ENCODE data around the gene SF1. TPM values are rescaled to one million over a fixed set of nuclear protein-coding genes. Genes with fewer than 3 reads are reported as not detected.

The SF1 gene
- total and polyA plus RNA-seq, 9 of the 15 experiments (the other 6 are each of a cell fraction or from before 2014, with no cell fraction given): 13.1 to 334 (median 111) TPM

- intact Hi-C loops (cut with micrococcal nuclease): loop anchor here (1.0 to 10.0 kb wide), 2 partner anchors 36 to 69 kb away; no protein-coding TSS in a partner anchor
- H3K9me1 ChIP-seq (ENCODE audit: control insufficient read depth, insufficient read depth, low read length): no peaks in the 10 kb centered on the region
- no peaks in the 10 kb centered on the region for H3K9me3 ChIP-seq (replicated peaks; ENCODE audit: control insufficient read depth, insufficient read depth, low read depth, low read length)
- no TSS peak for BruUV-seq (replicated peaks)
- H3K27ac ChIP-seq (ENCODE audit: extremely low read depth, low read depth, low read length): no peak overlapping the region
- H3K4me2 ChIP-seq (ENCODE audit: insufficient read depth, low read length): no peak overlapping the region
- no peaks in the 10 kb centered on the region for H3K36me3 ChIP-seq (ENCODE audit: control insufficient read depth, insufficient read depth, low read length)
- no peaks in the 10 kb centered on the region for H3K79me2 ChIP-seq (ENCODE audit: control insufficient read depth, insufficient read depth, low read length)
- peak overlapping the region in 1 of 2 experiments; percentile 85; a peak in 1 of 4 replicates for H3K9ac ChIP-seq (ENCODE audit: insufficient read depth in 1 of 2, low read depth in 2 of 2, low read length in 2 of 2)
- 23% methylated on average over 9 of the region's 9 CpGs for WGBS (ENCODE audit: insufficient coverage, low coverage, missing lambda C conversion rate)
- ATAC-seq: no peak
- no peak overlapping the region for H2AFZ ChIP-seq (ENCODE audit: low read depth, low read length)
- peaks cover 10% of the 10 kb centered on the region for H4K20me1 ChIP-seq (replicated peaks; ENCODE audit: control insufficient read depth, insufficient read depth, low read length)
- ChIA-PET CTCF (ENCODE audit: low intra/inter-chr PET ratio) (interaction anchor here (0.6 to 1.1 kb wide), 4 partner anchors 35 to 311 kb away, joined by 3 to 4 read pairs (median 3); no protein-coding TSS in a partner anchor), POLR2A (interaction anchor here (0.6 kb wide), 1 partner anchor 13 kb away, joined by 3 read pairs; no protein-coding TSS in a partner anchor)
- H3K4me1 ChIP-seq (replicated peaks in 1 of 2; ENCODE audit: control insufficient read depth in 2 of 2, insufficient read depth in 2 of 2, low read length in 2 of 2): peaks cover 0 to 25% of the 10 kb centered on the region in 2 experiments; a peak in 3 of 5 replicates
- DNase-seq (ENCODE audit: extremely low read depth in 1 of 4, low spot score in 3 of 4): no peak
- no peak for FAIRE-seq
- in situ Hi-C loops (cut with MboI): no loop called here
- 0 out of 2 replicates have a peak, but pooled peaks have one; percentile 12 for TF ChIP-seq ZNF143 (CRISPR knock-in tag; IDR thresholded peaks at IDR 0.05)
- TF ChIP-seq GTF2B (IDR thresholded peaks at IDR 0.05; ENCODE audit: extremely low read depth, insufficient read length): no peak
- TF ChIP-seq, protein P1, sequence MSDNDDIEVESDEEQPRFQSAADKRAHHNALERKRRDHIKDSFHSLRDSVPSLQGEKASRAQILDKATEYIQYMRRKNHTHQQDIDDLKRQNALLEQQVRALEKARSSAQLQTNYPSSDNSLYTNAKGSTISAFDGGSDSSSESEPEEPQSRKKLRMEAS (CRISPR knock-in tag; IDR thresholded peaks at IDR 0.05): peak; percentile 33; the same call in 1 of the 2 replicates
- no peak overlapping the region for H3K4me3 ChIP-seq
- H3K27me3 ChIP-seq (ENCODE audit: control insufficient read depth in 2 of 2, insufficient read depth in 2 of 2, low read length in 2 of 2): peaks cover 4 to 22% of the 10 kb centered on the region in 2 experiments; a peak in 4 of 5 replicates
Measured at GRCh38 chr11:64723907-64724862, 54.2 kb downstream of the SF1 start.

Data from K562 (cell line).